Nephron progenitor cell (in vitro differentiated cells): ENCODE results near the gene ZNHIT6.

Experiments
- DNase-seq: peaks from one replicate; pipeline ENCODE4 v3.0.0; 2021
- H3K27ac Mint-ChIP-seq: 2 replicates; pipeline ENCODE4 v1.8.0; 2021; ENCODE audit warnings: mild to moderate bottlenecking, moderate library complexity, mixed read lengths
- H3K27me3 Mint-ChIP-seq: 2 replicates; pipeline ENCODE4 v1.8.0; 2021; ENCODE audit warnings: mild to moderate bottlenecking, low read depth, mixed read lengths; ENCODE audit not compliant: poor library complexity
- H3K36me3 Mint-ChIP-seq: 2 replicates; pipeline ENCODE4 v1.8.0; 2021; ENCODE audit warnings: low read depth, mixed read lengths
- H3K4me1 Mint-ChIP-seq: 2 replicates; pipeline ENCODE4 v1.8.0; 2021; ENCODE audit warnings: mixed read lengths
- H3K4me3 Mint-ChIP-seq: 2 replicates; pipeline ENCODE4 v1.8.0; 2021; ENCODE audit warnings: mild to moderate bottlenecking, moderate library complexity, mixed read lengths
- H3K9me3 Mint-ChIP-seq: 2 replicates; pipeline ENCODE4 v1.8.0; 2021; ENCODE audit warnings: mild to moderate bottlenecking, moderate library complexity, mixed read lengths
- TF ChIP-seq, protein P1 (sequence below): fragments of 200-600 bp; sonication (generic); IDR thresholded peaks from 2 replicates; pipeline ENCODE4 v1.5.0; 2021; ENCODE audit warnings: antibody characterized with exemption

ZNHIT6 gene

DNA sequence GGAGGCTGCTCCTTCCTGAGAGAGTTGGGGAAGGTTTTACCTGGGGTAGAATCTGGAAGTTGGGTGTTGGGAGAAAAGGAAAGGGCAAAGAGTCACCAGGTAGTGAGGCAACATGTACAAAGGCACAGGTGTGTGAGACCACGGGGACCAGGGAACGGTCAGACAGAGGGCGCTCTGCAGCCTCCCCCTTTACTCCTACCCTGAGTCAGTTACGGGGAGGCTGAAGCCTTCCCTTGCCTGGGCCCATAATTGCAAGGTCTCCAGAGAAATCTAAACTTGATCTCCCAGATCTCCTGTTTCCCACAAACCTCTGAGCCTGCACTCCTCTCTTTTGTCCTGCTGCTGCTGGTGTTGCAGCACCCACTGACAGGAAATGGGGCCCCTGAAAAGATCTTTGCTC is 105.7 kb downstream of the ZNHIT6 start:
- no peak overlapping the region for H3K4me3 Mint-ChIP-seq
- no peak overlapping the region for H3K27ac Mint-ChIP-seq
- H3K36me3 Mint-ChIP-seq = no peaks in the 10 kb centered on the region
- no peak for DNase-seq
- H3K4me1 Mint-ChIP-seq = peaks cover 27% of the 10 kb centered on the region
- TF ChIP-seq, protein P1, sequence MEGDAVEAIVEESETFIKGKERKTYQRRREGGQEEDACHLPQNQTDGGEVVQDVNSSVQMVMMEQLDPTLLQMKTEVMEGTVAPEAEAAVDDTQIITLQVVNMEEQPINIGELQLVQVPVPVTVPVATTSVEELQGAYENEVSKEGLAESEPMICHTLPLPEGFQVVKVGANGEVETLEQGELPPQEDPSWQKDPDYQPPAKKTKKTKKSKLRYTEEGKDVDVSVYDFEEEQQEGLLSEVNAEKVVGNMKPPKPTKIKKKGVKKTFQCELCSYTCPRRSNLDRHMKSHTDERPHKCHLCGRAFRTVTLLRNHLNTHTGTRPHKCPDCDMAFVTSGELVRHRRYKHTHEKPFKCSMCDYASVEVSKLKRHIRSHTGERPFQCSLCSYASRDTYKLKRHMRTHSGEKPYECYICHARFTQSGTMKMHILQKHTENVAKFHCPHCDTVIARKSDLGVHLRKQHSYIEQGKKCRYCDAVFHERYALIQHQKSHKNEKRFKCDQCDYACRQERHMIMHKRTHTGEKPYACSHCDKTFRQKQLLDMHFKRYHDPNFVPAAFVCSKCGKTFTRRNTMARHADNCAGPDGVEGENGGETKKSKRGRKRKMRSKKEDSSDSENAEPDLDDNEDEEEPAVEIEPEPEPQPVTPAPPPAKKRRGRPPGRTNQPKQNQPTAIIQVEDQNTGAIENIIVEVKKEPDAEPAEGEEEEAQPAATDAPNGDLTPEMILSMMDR = no peak
- H3K27me3 Mint-ChIP-seq = peaks cover 17% of the 10 kb centered on the region
- no peaks in the 10 kb centered on the region for H3K9me3 Mint-ChIP-seq

DNA sequence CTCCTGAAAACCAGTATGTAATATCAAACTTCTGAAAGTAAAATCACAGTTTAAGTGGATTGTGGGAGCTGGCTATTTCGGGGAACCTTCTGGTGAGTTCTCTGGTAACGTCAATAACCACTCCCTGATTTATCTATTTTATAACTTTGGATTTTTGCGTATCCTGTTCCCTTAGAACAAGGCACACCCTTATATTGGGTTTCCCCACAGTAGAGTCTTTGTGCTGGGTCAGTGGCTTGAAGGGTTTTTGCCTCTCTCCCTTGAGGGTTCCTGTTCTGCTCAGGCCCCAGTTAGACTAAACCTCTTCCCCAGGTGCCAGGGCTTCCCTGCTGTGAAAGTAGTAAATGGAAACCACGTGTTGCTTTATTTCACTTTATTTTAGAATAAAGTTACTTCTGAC is 106.3 kb downstream of the ZNHIT6 start:
- Mint-ChIP-seq H3K36me3 (no peaks in the 10 kb centered on the region), H3K4me3 (no peak overlapping the region), H3K27me3 (peaks cover 17% of the 10 kb centered on the region), H3K9me3 (no peaks in the 10 kb centered on the region), H3K27ac (no peak overlapping the region), H3K4me1 (peaks cover 21% of the 10 kb centered on the region)
- TF ChIP-seq, protein P1 = no peak
- DNase-seq = no peak

DNA sequence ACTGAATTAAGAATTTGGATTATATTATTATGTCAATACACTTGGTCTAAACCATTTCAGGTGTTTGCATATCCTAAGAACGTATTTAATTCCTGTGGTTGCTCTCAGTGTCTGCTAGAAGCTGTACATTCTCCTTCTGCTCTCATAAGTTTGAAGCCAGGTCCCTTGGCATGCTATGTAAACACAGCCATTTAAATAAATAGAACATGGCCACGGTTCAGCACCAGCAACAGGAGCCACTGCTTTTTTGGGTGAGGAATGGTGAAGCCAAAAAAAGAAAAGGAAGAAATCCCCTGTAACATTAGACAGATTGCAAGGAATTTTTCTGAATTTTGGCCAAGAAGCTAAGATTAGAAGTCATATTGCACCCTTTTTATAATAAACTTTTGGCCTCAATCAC is 108.6 kb downstream of the ZNHIT6 start:
- TF ChIP-seq, protein P1 = no peak
- no peak overlapping the region for H3K4me3 Mint-ChIP-seq
- no peaks in the 10 kb centered on the region for H3K36me3 Mint-ChIP-seq
- no peak for DNase-seq
- no peak overlapping the region for H3K27ac Mint-ChIP-seq
- H3K9me3 Mint-ChIP-seq = no peaks in the 10 kb centered on the region
- H3K27me3 Mint-ChIP-seq = peaks cover 8% of the 10 kb centered on the region
- peaks cover 14% of the 10 kb centered on the region for H3K4me1 Mint-ChIP-seq
